Measurements from ENCODE around the gene GRIA3. TPM values are rescaled to one million over a fixed set of nuclear protein-coding genes. Genes with fewer than 3 reads are reported as not detected.
"Not testable (repeated sequence)": the region's sequence is repeated elsewhere in the genome, so short reads cannot be mapped to it uniquely, and the experiment has no call there.

Gene GRIA3
- total RNA-seq, 1 donor from 2014 or later: 4.4 TPM

GRCh38 chrX:123432361-123433150, 248.5 kb downstream of the GRIA3 start:
- H3K27ac ChIP-seq: no peak overlapping the region
- no peak for DNase-seq (ENCODE audit: extremely low spot score in 2 of 2)
- no peaks in the 10 kb centered on the region for H3K9me3 ChIP-seq
- H3K36me3 ChIP-seq: no peaks in the 10 kb centered on the region
- H3K4me1 ChIP-seq: no peaks in the 10 kb centered on the region
- no peak for TF ChIP-seq CTCF (IDR thresholded peaks at IDR 0.05)
- TF ChIP-seq POLR2A (IDR thresholded peaks at IDR 0.05): no peak
- no peak for TF ChIP-seq POLR2AphosphoS5 (IDR thresholded peaks at IDR 0.05; ENCODE audit: insufficient read depth in 1 of 2, low read depth in 1 of 2)
- intact Hi-C loops (cut with DNase I): no loop called here
- no peak overlapping the region for H3K4me3 ChIP-seq
- H3K27me3 ChIP-seq: no peaks in the 10 kb centered on the region

- intact Hi-C loops (cut with DNase I): no loop called here
- no peak for TF ChIP-seq POLR2A (IDR thresholded peaks at IDR 0.05)
- no peak for TF ChIP-seq POLR2AphosphoS5 (IDR thresholded peaks at IDR 0.05; ENCODE audit: insufficient read depth in 1 of 2, low read depth in 1 of 2)
- no peak for TF ChIP-seq CTCF (IDR thresholded peaks at IDR 0.05)
- H3K4me3 ChIP-seq: no peak overlapping the region
- no peaks in the 10 kb centered on the region for H3K27me3 ChIP-seq
- H3K9me3 ChIP-seq: no peaks in the 10 kb centered on the region
- DNase-seq (ENCODE audit: extremely low spot score in 2 of 2): no peak
- no peaks in the 10 kb centered on the region for H3K36me3 ChIP-seq
- no peaks in the 10 kb centered on the region for H3K4me1 ChIP-seq
- no peak overlapping the region for H3K27ac ChIP-seq
These were observed 252.5 kb downstream of the GRIA3 start for GRCh38 chrX:123436512-123437136.

GRCh38 chrX:123439926-123440325, 255.8 kb downstream of the GRIA3 start:
- H3K9me3 ChIP-seq; H3K36me3 ChIP-seq; DNase-seq (ENCODE audit: extremely low spot score in 2 of 2); H3K4me1 ChIP-seq; H3K27ac ChIP-seq; H3K4me3 ChIP-seq; H3K27me3 ChIP-seq; intact Hi-C loops (cut with DNase I): not testable (repeated sequence)

GRCh38 chrX:123442764-123443163, 258.7 kb downstream of the GRIA3 start:
- H3K9me3 ChIP-seq: no peaks in the 10 kb centered on the region
- DNase-seq (ENCODE audit: extremely low spot score in 2 of 2): no peak
- no peaks in the 10 kb centered on the region for H3K4me1 ChIP-seq
- no peak overlapping the region for H3K27ac ChIP-seq
- TF ChIP-seq CTCF (IDR thresholded peaks at IDR 0.05) (no peak), POLR2AphosphoS5 (IDR thresholded peaks at IDR 0.05; ENCODE audit: insufficient read depth in 1 of 2, low read depth in 1 of 2) (no peak), POLR2A (IDR thresholded peaks at IDR 0.05) (no peak)
- H3K27me3 ChIP-seq: no peaks in the 10 kb centered on the region
- intact Hi-C loops (cut with DNase I): no loop called here
- no peaks in the 10 kb centered on the region for H3K36me3 ChIP-seq
- H3K4me3 ChIP-seq: no peak overlapping the region

GRCh38 chrX:123447506-123447905, 263.4 kb downstream of the GRIA3 start:
- no peak for DNase-seq (ENCODE audit: extremely low spot score in 2 of 2)
- no peaks in the 10 kb centered on the region for H3K36me3 ChIP-seq
- no peak for TF ChIP-seq POLR2AphosphoS5 (IDR thresholded peaks at IDR 0.05; ENCODE audit: insufficient read depth in 1 of 2, low read depth in 1 of 2)
- no peak for TF ChIP-seq CTCF (IDR thresholded peaks at IDR 0.05)
- no peak for TF ChIP-seq POLR2A (IDR thresholded peaks at IDR 0.05)
- intact Hi-C loops (cut with DNase I): no loop called here
- no peak overlapping the region for H3K4me3 ChIP-seq
- H3K27me3 ChIP-seq: no peaks in the 10 kb centered on the region
- no peaks in the 10 kb centered on the region for H3K9me3 ChIP-seq
- H3K27ac ChIP-seq: no peak overlapping the region
- no peaks in the 10 kb centered on the region for H3K4me1 ChIP-seq
